K562 (cell line): Measurements from ENCODE around the gene KRT33A. TPM values are rescaled to one million over a fixed set of nuclear protein-coding genes. Genes with fewer than 3 reads are reported as not detected.

Experiments used
- ATAC-seq: fragments of 200-7000 bp; cut with Tn5 transposase; 3 replicates; pipeline ENCODE4 v1.9.1; 2020; ENCODE audit warnings: moderate library complexity
- BruUV-seq: library from RNA; stranded (reverse); fragments of 400-500 nt; replicated peaks from 2 replicates; lab custom pipeline; 2021; lab: Mats Ljungman, UMichigan
- CTCF ChIA-PET: fragments of 300-600 bp; formaldehyde crosslinking; extraction: SDS; loops from one replicate; lab custom pipeline; 2021; ENCODE audit warnings: low intra/inter-chr PET ratio; lab: Yijun Ruan, JAX
- POLR2A ChIA-PET: fragments of 300-600, 350-650 bp; sonication (Branson Sonifier 250); formaldehyde crosslinking; extraction: SDS; loops from one replicate; lab custom pipeline; 2021; ENCODE audit warnings: antibody characterized with exemption, inconsistent platforms; lab: Yijun Ruan, JAX
- DNase-seq, 4 experiments: peaks; one replicate each; pipeline versions ENCODE4 v3.0.0 to v3.0.0-alpha.2; 2011 to 2018; ENCODE audit warnings: low spot score in 3 of 4, mixed read lengths in 3 of 4; ENCODE audit errors: extremely low read depth in 1 of 4
- FAIRE-seq: peaks from 2 replicates; lab custom pipeline; 2011; peaks lifted over from hg19 to GRCh38; lab: Jason Lieb, UNC
- H2AFZ ChIP-seq: 2 replicates; pipeline ENCODE4 v1.6.0; 2011; ENCODE audit warnings: low read depth, low read length, control low read depth, inconsistent platforms
- H3K27ac ChIP-seq: fragments of 200-600 bp; 3 replicates; pipeline ENCODE4 v1.8.0; 2011; ENCODE audit warnings: low read depth, mild to moderate bottlenecking, control low read depth, inconsistent platforms, low read length, moderate library complexity, mixed read lengths; ENCODE audit errors: extremely low read depth
- H3K27me3 ChIP-seq, 2 experiments: fragments of 300-600 bp in 1 of 2; 2 replicates in 1 of 2; 3 replicates in 1 of 2; pipeline versions ENCODE4 v1.6.0 to v1.8.0; 2011; ENCODE audit warnings: inconsistent platforms in 2 of 2, low read length in 2 of 2, mild to moderate bottlenecking in 1 of 2, mixed read lengths in 1 of 2, moderate library complexity in 1 of 2; ENCODE audit not compliant: control insufficient read depth in 2 of 2, insufficient read depth in 2 of 2
- H3K36me3 ChIP-seq: fragments of 300-600 bp; 3 replicates; pipeline ENCODE4 v1.8.0; 2011; ENCODE audit warnings: mild to moderate bottlenecking, low read length, inconsistent platforms; ENCODE audit not compliant: control insufficient read depth, insufficient read depth
- H3K4me1 ChIP-seq, 2 experiments: fragments of 200-600 bp in 1 of 2; replicated peaks in 1 of 2; 2 replicates in 1 of 2; 3 replicates in 1 of 2; pipeline versions ENCODE4 v1.5.1 to v1.8.0; 2011; ENCODE audit warnings: inconsistent platforms in 2 of 2, low read length in 2 of 2, mild to moderate bottlenecking in 1 of 2, mixed read lengths in 1 of 2, moderate library complexity in 1 of 2; ENCODE audit not compliant: control insufficient read depth in 2 of 2, insufficient read depth in 2 of 2
- H3K4me2 ChIP-seq: 2 replicates; pipeline ENCODE4 v1.6.1; 2011; ENCODE audit warnings: low read length, control low read depth, inconsistent platforms, mixed read lengths; ENCODE audit not compliant: insufficient read depth
- H3K4me3 ChIP-seq: fragments of 200-600 bp; sonication (generic), shearing (Covaris generic); 2 replicates; pipeline ENCODE4 v1.5.1; 2016; ENCODE audit warnings: control low read depth, inconsistent platforms
- H3K79me2 ChIP-seq: fragments of 200-600 bp; 3 replicates; pipeline ENCODE4 v1.8.0; 2011; ENCODE audit warnings: low read length, inconsistent platforms; ENCODE audit not compliant: control insufficient read depth, insufficient read depth
- H3K9ac ChIP-seq, 2 experiments: 2 replicates each; pipeline versions ENCODE4 v1.6.0 to v1.6.1; 2011; ENCODE audit warnings: low read depth in 2 of 2, low read length in 2 of 2, control low read depth in 1 of 2, inconsistent platforms in 1 of 2, mild to moderate bottlenecking in 1 of 2, mixed read lengths in 1 of 2; ENCODE audit not compliant: insufficient read depth in 1 of 2
- H3K9me1 ChIP-seq: one replicate; pipeline ENCODE4 v1.6.0; 2011; ENCODE audit warnings: inconsistent platforms, mild to moderate bottlenecking, low read length, moderate library complexity; ENCODE audit not compliant: control insufficient read depth, insufficient read depth
- H3K9me3 ChIP-seq: replicated peaks from 2 replicates; pipeline ENCODE4 v1.5.1; 2011; ENCODE audit warnings: low read depth, low read length, inconsistent platforms; ENCODE audit not compliant: control insufficient read depth, insufficient read depth
- H4K20me1 ChIP-seq: replicated peaks from 2 replicates; pipeline ENCODE4 v1.6.1; 2011; ENCODE audit warnings: low read length, inconsistent platforms, mixed read lengths; ENCODE audit not compliant: control insufficient read depth, insufficient read depth
- CBX2 ChIP-seq: fragments of 200-600 bp; sonication (generic); IDR thresholded peaks from one replicate; pipeline ENCODE4 v1.6.1; 2012; ENCODE audit warnings: mild to moderate bottlenecking, low read length, inconsistent platforms; ENCODE audit not compliant: insufficient read depth, poor library complexity, severe bottlenecking
- KAT2B ChIP-seq: IDR thresholded peaks from one replicate; pipeline ENCODE4 v1.6.1; 2012; ENCODE audit warnings: low read depth, mild to moderate bottlenecking, control low read depth, inconsistent platforms, low read length, moderate library complexity
- MBD2 ChIP-seq: sonication (generic); IDR thresholded peaks from 2 replicates; pipeline ENCODE4 v1.6.1; 2016; ENCODE audit warnings: low read depth, borderline replicate concordance
- SMC3 ChIP-seq: conservative IDR thresholded peaks from 2 replicates; pipeline ENCODE4 v1.6.1; 2011; ENCODE audit warnings: low read depth, low read length, improper control_type of control experiment; ENCODE audit not compliant: insufficient read depth
- TAF15 ChIP-seq: fragments of 200-400 bp; formaldehyde crosslinking; IDR thresholded peaks from 2 replicates; pipeline ENCODE4 v1.6.1; 2017; ENCODE audit warnings: mild to moderate bottlenecking, low read depth, low read length, moderate library complexity
- U2AF1 ChIP-seq: fragments of 200-400 bp; formaldehyde crosslinking; optimal IDR thresholded peaks from 2 replicates; pipeline ENCODE3; 2017; ENCODE audit warnings: mild to moderate bottlenecking, low read depth, low read length, moderate library complexity
- ZNF778 ChIP-seq: fragments of 450-650 bp; formaldehyde crosslinking; IDR thresholded peaks from 2 replicates; pipeline ENCODE4 v1.4.0; 2020; ENCODE audit warnings: mild to moderate bottlenecking, moderate library complexity
- WGBS: fragments of 100-300 bp; shearing (Covaris generic); methylation state at CpG from one replicate; pipeline ENCODE4 v1.1.6; 2016; ENCODE audit warnings: low coverage, mixed read lengths; ENCODE audit not compliant: insufficient coverage; ENCODE audit errors: missing lambda C conversion rate; 5-methylcytosine and 5-hydroxymethylcytosine counted together
- in situ Hi-C: fragments of 300-500 bp; cut with MboI; formaldehyde crosslinking; loops from 4 replicates; pipeline ENCODE4 v1.15.0; 2018; ENCODE audit warnings: inconsistent platforms, mixed read lengths
- intact Hi-C: fragments of 100-400 bp; cut with micrococcal nuclease; formaldehyde crosslinking; loops from 2 replicates; pipeline ENCODE4 v1.14.2; 2022
- polyA plus RNA-seq, 8 experiments: library from polyadenylated mRNA; depleted of rRNA in 4 of 8; stranded (reverse) in 5 of 8; unstranded in 3 of 8; fragments of >200 nt; fragmentation: Nextera tagmentation in 2 of 8; fragmentation: Illumina TruSeq in 1 of 8; extraction: Ambion mirVana in 2 of 8; extraction: Trizol in 1 of 8; gene quantifications; 2 replicates each; pipeline versions ENCODE4 v1.2.1 to v1.2.3, GENCODE V29; 2011 to 2014; ENCODE audit warnings: inconsistent platforms in 1 of 8, missing spikeins in 1 of 8
- total RNA-seq, 7 experiments: library from RNA; depleted of rRNA in 6 of 7; stranded (reverse); fragments of >200 nt in 6 of 7; fragmentation: Illumina TruSeq in 2 of 7; extraction: Trizol in 2 of 7; gene quantifications; 2 replicates each; pipeline versions ENCODE4 v1.2.1 to v1.2.3, GENCODE V29; 2011 to 2021; ENCODE audit warnings: low replicate concordance in 1 of 7
- TF ChIP-seq, protein P1 (sequence below): sonication (generic); formaldehyde crosslinking; IDR thresholded peaks from 2 replicates; pipeline ENCODE4 v1.8.0; 2022; ENCODE audit warnings: mild to moderate bottlenecking, low read depth, missing genetic modification reagents
- TF ChIP-seq, protein P2 (sequence below), 2 experiments: fragments of 450-650 bp in 1 of 2; sonication (generic) in 1 of 2; formaldehyde crosslinking; conservative IDR thresholded peaks; 2 replicates each; pipeline versions ENCODE4 v1.4.0 to v1.8.1; 2020 to 2022; ENCODE audit warnings: mild to moderate bottlenecking in 1 of 2, missing genetic modification reagents in 1 of 2
- TF ChIP-seq, protein P3 (sequence below): sonication (generic); formaldehyde crosslinking; IDR thresholded peaks from 2 replicates; pipeline ENCODE4 v1.8.0; 2023; ENCODE audit warnings: mild to moderate bottlenecking, missing genetic modification reagents
- TF ChIP-seq, protein P4 (sequence below): fragments of 450-650 bp; IDR thresholded peaks from 2 replicates; pipeline ENCODE4 v1.6.1; 2018; ENCODE audit warnings: mild to moderate bottlenecking, low read depth; ENCODE audit not compliant: partially characterized antibody

The KRT33A gene
- total and polyA plus RNA-seq, 9 of the 15 experiments (the other 6 are each of a cell fraction or from before 2014, with no cell fraction given): not detected

DNA sequence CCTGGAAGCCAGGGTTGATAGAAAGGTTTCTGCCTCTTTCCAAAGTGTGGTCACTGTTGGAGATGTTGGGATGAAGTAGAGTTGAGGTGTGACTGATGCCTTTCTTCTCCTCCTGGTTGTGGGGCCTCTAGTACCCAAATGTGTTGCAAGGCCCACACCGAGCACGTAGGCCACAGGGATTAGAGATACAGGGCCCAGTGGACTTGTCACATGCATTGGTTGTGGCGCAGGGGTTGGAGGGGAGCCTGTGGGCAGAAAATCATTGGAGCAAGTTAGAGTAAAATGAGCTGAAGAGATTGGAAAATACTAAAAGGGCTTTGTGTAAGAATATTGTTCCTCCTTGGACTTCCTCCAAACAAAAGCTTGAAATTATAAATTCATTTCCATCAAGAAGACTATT is 4.6 kb downstream of the KRT33A start:
- Histone ChIP-seq H3K36me3 (no peaks in the 10 kb centered on the region), H3K9me3 (no peaks in the 10 kb centered on the region), H3K9me1 (no peaks in the 10 kb centered on the region), H3K79me2 (no peaks in the 10 kb centered on the region), H3K4me1 (no peaks in the 10 kb centered on the region), H3K27me3 (no peaks in the 10 kb centered on the region), H3K4me3 (no peak overlapping the region), H3K4me2 (no peak overlapping the region), H3K9ac (no peak overlapping the region), H4K20me1 (no peaks in the 10 kb centered on the region), H3K27ac (no peak overlapping the region), H2AFZ (no peak overlapping the region)
- POLR2A ChIA-PET: interaction anchor here (1.1 kb wide), 1 partner anchor 10 kb away, joined by 5 read pairs; no protein-coding TSS in a partner anchor
- WGBS: 10% methylated on average over 3 of the region's 3 CpGs
- ATAC-seq (no peak), DNase-seq (no peak), FAIRE-seq (no peak)
- TF ChIP-seq, protein P1, sequence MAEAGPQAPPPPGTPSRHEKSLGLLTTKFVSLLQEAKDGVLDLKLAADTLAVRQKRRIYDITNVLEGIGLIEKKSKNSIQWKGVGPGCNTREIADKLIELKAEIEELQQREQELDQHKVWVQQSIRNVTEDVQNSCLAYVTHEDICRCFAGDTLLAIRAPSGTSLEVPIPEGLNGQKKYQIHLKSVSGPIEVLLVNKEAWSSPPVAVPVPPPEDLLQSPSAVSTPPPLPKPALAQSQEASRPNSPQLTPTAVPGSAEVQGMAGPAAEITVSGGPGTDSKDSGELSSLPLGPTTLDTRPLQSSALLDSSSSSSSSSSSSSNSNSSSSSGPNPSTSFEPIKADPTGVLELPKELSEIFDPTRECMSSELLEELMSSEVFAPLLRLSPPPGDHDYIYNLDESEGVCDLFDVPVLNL: no peak
- TF ChIP-seq ZNF778 (CRISPR knock-in tag) (no peak), MBD2 (no peak), KAT2B (no peak), TAF15 (no peak), U2AF1 (no peak), SMC3 (no peak), CBX2 (no peak)
- TF ChIP-seq, protein P2, sequence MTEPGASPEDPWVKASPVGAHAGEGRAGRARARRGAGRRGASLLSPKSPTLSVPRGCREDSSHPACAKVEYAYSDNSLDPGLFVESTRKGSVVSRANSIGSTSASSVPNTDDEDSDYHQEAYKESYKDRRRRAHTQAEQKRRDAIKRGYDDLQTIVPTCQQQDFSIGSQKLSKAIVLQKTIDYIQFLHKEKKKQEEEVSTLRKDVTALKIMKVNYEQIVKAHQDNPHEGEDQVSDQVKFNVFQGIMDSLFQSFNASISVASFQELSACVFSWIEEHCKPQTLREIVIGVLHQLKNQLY (CRISPR knock-in tag; conservative IDR thresholded peaks at IDR 0.05): no peak
- TF ChIP-seq, protein P3, sequence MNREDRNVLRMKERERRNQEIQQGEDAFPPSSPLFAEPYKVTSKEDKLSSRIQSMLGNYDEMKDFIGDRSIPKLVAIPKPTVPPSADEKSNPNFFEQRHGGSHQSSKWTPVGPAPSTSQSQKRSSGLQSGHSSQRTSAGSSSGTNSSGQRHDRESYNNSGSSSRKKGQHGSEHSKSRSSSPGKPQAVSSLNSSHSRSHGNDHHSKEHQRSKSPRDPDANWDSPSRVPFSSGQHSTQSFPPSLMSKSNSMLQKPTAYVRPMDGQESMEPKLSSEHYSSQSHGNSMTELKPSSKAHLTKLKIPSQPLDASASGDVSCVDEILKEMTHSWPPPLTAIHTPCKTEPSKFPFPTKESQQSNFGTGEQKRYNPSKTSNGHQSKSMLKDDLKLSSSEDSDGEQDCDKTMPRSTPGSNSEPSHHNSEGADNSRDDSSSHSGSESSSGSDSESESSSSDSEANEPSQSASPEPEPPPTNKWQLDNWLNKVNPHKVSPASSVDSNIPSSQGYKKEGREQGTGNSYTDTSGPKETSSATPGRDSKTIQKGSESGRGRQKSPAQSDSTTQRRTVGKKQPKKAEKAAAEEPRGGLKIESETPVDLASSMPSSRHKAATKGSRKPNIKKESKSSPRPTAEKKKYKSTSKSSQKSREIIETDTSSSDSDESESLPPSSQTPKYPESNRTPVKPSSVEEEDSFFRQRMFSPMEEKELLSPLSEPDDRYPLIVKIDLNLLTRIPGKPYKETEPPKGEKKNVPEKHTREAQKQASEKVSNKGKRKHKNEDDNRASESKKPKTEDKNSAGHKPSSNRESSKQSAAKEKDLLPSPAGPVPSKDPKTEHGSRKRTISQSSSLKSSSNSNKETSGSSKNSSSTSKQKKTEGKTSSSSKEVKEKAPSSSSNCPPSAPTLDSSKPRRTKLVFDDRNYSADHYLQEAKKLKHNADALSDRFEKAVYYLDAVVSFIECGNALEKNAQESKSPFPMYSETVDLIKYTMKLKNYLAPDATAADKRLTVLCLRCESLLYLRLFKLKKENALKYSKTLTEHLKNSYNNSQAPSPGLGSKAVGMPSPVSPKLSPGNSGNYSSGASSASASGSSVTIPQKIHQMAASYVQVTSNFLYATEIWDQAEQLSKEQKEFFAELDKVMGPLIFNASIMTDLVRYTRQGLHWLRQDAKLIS (CRISPR knock-in tag): no peak
- TF ChIP-seq, protein P4, sequence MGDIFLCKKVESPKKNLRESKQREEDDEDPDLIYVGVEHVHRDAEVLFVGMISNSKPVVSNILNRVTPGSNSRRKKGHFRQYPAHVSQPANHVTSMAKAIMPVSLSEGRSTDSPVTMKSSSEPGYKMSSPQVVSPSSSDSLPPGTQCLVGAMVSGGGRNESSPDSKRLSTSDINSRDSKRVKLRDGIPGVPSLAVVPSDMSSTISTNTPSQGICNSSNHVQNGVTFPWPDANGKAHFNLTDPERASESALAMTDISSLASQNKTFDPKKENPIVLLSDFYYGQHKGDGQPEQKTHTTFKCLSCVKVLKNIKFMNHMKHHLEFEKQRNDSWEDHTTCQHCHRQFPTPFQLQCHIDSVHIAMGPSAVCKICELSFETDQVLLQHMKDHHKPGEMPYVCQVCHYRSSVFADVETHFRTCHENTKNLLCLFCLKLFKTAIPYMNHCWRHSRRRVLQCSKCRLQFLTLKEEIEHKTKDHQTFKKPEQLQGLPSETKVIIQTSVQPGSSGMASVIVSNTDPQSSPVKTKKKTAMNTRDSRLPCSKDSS: no peak
- CTCF ChIA-PET: no interaction called here
- in situ Hi-C loops: no loop called here
- intact Hi-C loops: no loop called here
- BruUV-seq: no TSS peak
